HG03354 (cell line): ENCODE measurements around the gene KRTAP9-1.
"Not testable (repeated sequence)": the region's sequence is repeated elsewhere in the genome, so short reads cannot be mapped to it uniquely, and the experiment has no call there.

Experiments
- ATAC-seq: cut with Tn5 transposase; IDR thresholded peaks from one replicate; pipeline ENCODE4 v1.9.1; 2021; ENCODE audit warnings: mild to moderate bottlenecking; ENCODE audit not compliant: unreplicated experiment, poor library complexity, severe bottlenecking

Gene KRTAP9-1

GRCh38 chr17:41189837-41190318 lies at the start of gene KRTAP9-1:
TSS of gene KRTAP9-1 (plus strand) at chr17:41189887. CDS start at chr17:41189887, 0 bp downstream.
- not testable (repeated sequence) for ATAC-seq

- no peak for ATAC-seq
Measured at GRCh38 chr17:41140360-41141131, 49.1 kb upstream of the KRTAP9-1 start, which contains the start of gene KRTAP4-6. TSS of gene KRTAP4-6 (minus strand) at chr17:41140544. CDS start at chr17:41140487, 57 bp downstream.

GRCh38 chr17:41141361-41141760 lies 48.3 kb upstream of the KRTAP9-1 start:
- ATAC-seq = no peak

GRCh38 chr17:41144846-41145245 lies 44.8 kb upstream of the KRTAP9-1 start:
- ATAC-seq = no peak

GRCh38 chr17:41145261-41145660 lies 44.4 kb upstream of the KRTAP9-1 start:
- no peak for ATAC-seq

- no peak for ATAC-seq
Measured at GRCh38 chr17:41147531-41148204, 42.0 kb upstream of the KRTAP9-1 start.

- not testable (repeated sequence) for ATAC-seq
Measured at GRCh38 chr17:41148971-41149651, 40.6 kb upstream of the KRTAP9-1 start.

GRCh38 chr17:41149652-41149985 lies 40.1 kb upstream of the KRTAP9-1 start, which contains the start of gene KRTAP4-5:
TSS of gene KRTAP4-5 (minus strand) at chr17:41149825. CDS start at chr17:41149767, 58 bp downstream.
- no peak for ATAC-seq

- ATAC-seq = no peak
Measured at GRCh38 chr17:41150026-41150425, 39.7 kb upstream of the KRTAP9-1 start.

- no peak for ATAC-seq
Measured at GRCh38 chr17:41151525-41151924, 38.2 kb upstream of the KRTAP9-1 start.

GRCh38 chr17:41153856-41154255 lies 35.8 kb upstream of the KRTAP9-1 start:
- ATAC-seq = no peak

- not testable (repeated sequence) for ATAC-seq
Measured at GRCh38 chr17:41160190-41160589, 29.5 kb upstream of the KRTAP9-1 start.

- ATAC-seq = no peak
Measured at GRCh38 chr17:41160648-41161047, 29.0 kb upstream of the KRTAP9-1 start, which contains the start of gene KRTAP4-4. TSS of gene KRTAP4-4 (minus strand) at chr17:41160748. CDS start at chr17:41160691, 57 bp downstream.

GRCh38 chr17:41163828-41164227 lies 25.9 kb upstream of the KRTAP9-1 start:
- ATAC-seq = no peak

GRCh38 chr17:41167561-41167960 lies 22.1 kb upstream of the KRTAP9-1 start:
- ATAC-seq = no peak

- ATAC-seq = no peak
Measured at GRCh38 chr17:41168121-41168520, 21.6 kb upstream of the KRTAP9-1 start, which contains the start of gene KRTAP4-3. TSS of gene KRTAP4-3 (minus strand) at chr17:41168221. CDS start at chr17:41168172, 49 bp downstream.

- no peak for ATAC-seq
Measured at GRCh38 chr17:41171886-41172285, 17.8 kb upstream of the KRTAP9-1 start.

GRCh38 chr17:41176744-41177387 lies 12.8 kb upstream of the KRTAP9-1 start:
- ATAC-seq = no peak

GRCh38 chr17:41177727-41178271 lies 11.9 kb upstream of the KRTAP9-1 start, which contains the start of gene KRTAP4-2:
TSS of gene KRTAP4-2 (minus strand) at chr17:41178221. CDS start at chr17:41178164, 57 bp downstream.
- no peak for ATAC-seq
